Activated CD4-positive, alpha-beta memory T cell treated with anti-CD3 and anti-CD28 coated beads for 36 hours (primary cell): ENCODE measurements around the gene ENTR1. TPM values are rescaled to one million over a fixed set of nuclear protein-coding genes. Genes with fewer than 3 reads are reported as not detected.

Experiments used
- CTCF ChIA-PET: fragments of 350-600 bp; sonication (Branson Sonifier 250); formaldehyde crosslinking; loops from one replicate; lab custom pipeline; 2021; ENCODE audit warnings: antibody characterized with exemption, inconsistent platforms; lab: Charles Lee
- POLR2A ChIA-PET: fragments of 350-600 bp; sonication (Branson Sonifier 250); formaldehyde crosslinking; loops from one replicate; lab custom pipeline; 2021; ENCODE audit warnings: antibody characterized with exemption; lab: Charles Lee
- DNase-seq: peaks from one replicate; pipeline ENCODE4 v3.0.0-alpha.2; 2020
- H3K27ac Mint-ChIP-seq: one replicate; pipeline ENCODE4 v1.8.0; 2021; ENCODE audit warnings: mixed read lengths
- H3K27me3 Mint-ChIP-seq: one replicate; pipeline ENCODE4 v1.8.0; 2021; ENCODE audit warnings: mixed read lengths
- H3K36me3 Mint-ChIP-seq: one replicate; pipeline ENCODE4 v1.8.0; 2021; ENCODE audit warnings: mixed read lengths
- H3K4me1 Mint-ChIP-seq: one replicate; pipeline ENCODE4 v1.8.0; 2021; ENCODE audit warnings: low read depth, mixed read lengths
- H3K4me3 Mint-ChIP-seq: one replicate; pipeline ENCODE4 v1.8.0; 2021; ENCODE audit warnings: mild to moderate bottlenecking, mixed read lengths
- H3K9me3 Mint-ChIP-seq: one replicate; pipeline ENCODE4 v1.8.0; 2021; ENCODE audit warnings: mixed read lengths
- intact Hi-C: fragments of 100-400 bp; cut with micrococcal nuclease; formaldehyde crosslinking; loops from one replicate; pipeline ENCODE4 v1.15.1; 2023
- total RNA-seq, 2 experiments: library from RNA; stranded (reverse); gene quantifications; one replicate each; pipeline ENCODE4 v1.2.3, GENCODE V29; 2021

The ENTR1 gene
- total RNA-seq, 2 experiments from 2014 or later: 66.9 to 74.9 TPM

DNA sequence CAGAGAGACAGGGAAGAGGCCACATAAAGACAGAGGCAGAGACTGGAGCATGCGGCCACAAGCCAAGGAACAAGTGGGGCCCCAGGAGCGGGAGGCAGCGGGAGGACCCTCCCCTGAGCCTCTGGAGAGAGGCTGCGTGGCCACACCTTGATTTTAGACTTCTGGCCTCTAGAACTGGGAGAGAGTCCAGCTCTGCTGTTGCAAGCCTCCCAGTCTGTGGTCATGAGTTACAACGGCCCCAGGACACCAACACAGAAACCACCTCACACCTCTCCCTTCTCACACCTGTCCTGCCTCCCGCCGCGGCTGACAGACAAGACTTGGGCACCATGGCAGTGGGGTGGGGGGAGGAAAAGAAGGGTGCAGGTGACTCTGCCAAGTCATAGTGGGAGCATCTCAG lies 27.0 kb upstream of the ENTR1 start:
- ChIA-PET POLR2A (no interaction called here), CTCF (no interaction called here)
- no peaks in the 10 kb centered on the region for H3K9me3 Mint-ChIP-seq
- peaks cover 7% of the 10 kb centered on the region for H3K36me3 Mint-ChIP-seq
- H3K27ac Mint-ChIP-seq: peak overlapping the region; percentile 45
- peaks cover 23% of the 10 kb centered on the region for H3K4me1 Mint-ChIP-seq
- DNase-seq: no peak
- no peaks in the 10 kb centered on the region for H3K27me3 Mint-ChIP-seq
- intact Hi-C loops: loop anchor here (5.0 kb wide), 2 partner anchors 35 to 45 kb away; partner anchors contain the start of genes SEC16A and SNAPC4
- peak overlapping the region; percentile 88 for H3K4me3 Mint-ChIP-seq

DNA sequence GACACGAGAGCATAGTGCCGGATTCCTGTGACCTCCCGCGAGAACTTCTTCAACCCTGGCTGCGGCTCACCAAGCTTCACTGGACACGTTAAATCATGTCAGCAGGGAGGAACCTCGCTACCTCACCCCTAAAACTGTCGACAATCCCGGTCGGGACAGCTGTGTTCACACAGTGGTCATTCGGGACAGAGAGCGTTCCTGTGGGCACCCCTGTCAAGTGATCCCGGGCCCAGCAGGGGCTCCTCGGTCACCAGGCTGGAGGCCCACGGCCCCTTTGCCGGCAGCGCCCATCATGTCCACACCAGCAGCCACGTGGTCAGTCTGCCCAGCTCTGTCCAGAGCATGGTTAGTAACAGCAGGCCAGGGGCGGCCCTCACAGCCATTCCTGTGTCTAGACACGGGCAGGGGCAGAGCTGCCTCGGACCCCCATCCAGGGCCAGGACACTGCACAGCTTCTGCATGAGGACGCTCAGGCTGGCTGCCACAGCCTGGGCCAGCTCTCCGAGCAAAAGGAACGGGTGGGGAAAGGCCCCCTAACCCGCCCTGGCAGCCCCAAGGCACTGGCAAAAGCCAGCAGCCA lies 25.7 kb upstream of the ENTR1 start:
- H3K27me3 Mint-ChIP-seq: no peaks in the 10 kb centered on the region
- ChIA-PET POLR2A (interaction anchor here (0.6 kb wide), 1 partner anchor 61 kb away, joined by 3 read pairs; no protein-coding TSS in a partner anchor), CTCF (no interaction called here)
- DNase-seq: no peak
- no peak overlapping the region for H3K27ac Mint-ChIP-seq
- H3K9me3 Mint-ChIP-seq: no peaks in the 10 kb centered on the region
- intact Hi-C loops: loop anchor here (5.0 kb wide), 2 partner anchors 34 to 46 kb away; partner anchors contain the start of genes SEC16A and SNAPC4
- H3K36me3 Mint-ChIP-seq: peaks cover 3% of the 10 kb centered on the region
- H3K4me1 Mint-ChIP-seq: peaks cover 23% of the 10 kb centered on the region
- no peak overlapping the region for H3K4me3 Mint-ChIP-seq

DNA sequence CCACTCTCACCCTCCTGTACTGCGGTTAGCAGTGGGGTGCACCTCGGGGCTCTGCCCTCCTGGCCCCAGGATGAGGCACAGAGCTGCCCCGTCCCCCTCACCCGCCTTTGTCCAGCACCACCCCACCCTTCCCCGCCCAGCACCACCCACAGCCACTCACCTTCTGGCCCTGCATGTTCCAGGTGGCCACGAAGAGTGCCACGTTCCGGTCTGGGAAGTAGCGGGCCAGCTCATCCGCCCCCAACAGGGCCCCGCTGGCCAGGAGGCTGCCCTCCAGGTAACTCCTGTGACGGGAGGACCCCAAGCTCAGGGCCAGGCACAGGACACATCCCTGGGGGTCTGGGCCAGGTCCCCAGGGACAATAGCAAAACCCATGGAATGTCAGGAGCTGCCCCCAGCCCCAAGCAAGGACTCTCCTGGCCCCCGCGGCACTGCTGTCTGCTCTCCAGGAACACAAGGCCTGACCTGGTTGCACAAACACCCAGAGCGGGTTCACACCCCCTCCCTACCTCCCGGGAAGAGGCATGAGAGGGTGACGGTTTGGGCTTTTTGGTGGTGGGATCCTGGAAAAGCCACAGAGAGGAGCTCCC lies 24.3 kb upstream of the ENTR1 start:
- no peak for DNase-seq
- Mint-ChIP-seq H3K27ac (no peak overlapping the region), H3K4me3 (no peak overlapping the region), H3K4me1 (peaks cover 23% of the 10 kb centered on the region), H3K27me3 (no peaks in the 10 kb centered on the region), H3K36me3 (peaks cover 5% of the 10 kb centered on the region), H3K9me3 (no peaks in the 10 kb centered on the region)
- ChIA-PET POLR2A (no interaction called here), CTCF (interaction anchor here (0.6 kb wide), 1 partner anchor 11 kb away, joined by 3 read pairs; no protein-coding TSS in a partner anchor)
- intact Hi-C loops: loop anchor here (5.0 kb wide), 2 partner anchors 32 to 48 kb away; partner anchors contain the start of genes SEC16A and SNAPC4

DNA sequence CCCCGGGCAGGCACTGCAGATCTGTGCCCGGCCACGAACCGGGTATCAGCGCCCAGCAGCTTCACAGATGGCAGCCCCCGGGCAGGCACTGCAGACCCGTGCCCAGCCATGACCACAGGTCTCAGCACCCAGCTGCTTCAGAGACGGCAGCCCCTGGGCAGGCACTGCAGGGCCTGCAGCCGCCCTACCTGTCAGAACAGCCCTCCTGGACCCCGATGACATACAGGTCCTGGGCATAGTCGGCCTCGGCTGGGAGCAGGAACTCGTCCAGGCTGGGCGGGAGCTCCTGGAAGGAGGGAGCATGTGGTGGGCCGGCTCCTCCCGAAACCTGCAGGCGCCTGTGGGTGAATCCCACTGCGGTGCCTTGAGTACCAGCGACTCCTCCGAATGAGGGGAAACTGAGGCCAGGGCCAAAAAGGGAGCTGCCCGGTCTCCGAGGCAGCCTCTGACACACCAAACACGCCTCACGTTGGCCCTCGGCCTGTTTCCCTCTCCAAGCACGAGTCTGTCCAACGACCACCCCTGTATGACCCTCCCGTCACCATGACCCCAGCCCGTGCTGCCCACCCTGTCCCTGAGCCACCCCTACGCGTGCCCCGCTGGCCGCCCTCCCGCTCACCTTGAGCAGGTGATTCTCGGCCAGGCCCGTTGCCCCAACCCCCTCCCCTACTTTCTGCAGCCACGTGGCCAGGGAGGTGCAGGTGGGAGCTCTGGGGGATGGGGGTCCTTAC lies 23.6 kb upstream of the ENTR1 start:
- Mint-ChIP-seq H3K4me1 (peaks cover 23% of the 10 kb centered on the region), H3K27ac (no peak overlapping the region), H3K36me3 (peaks cover 8% of the 10 kb centered on the region), H3K4me3 (no peak overlapping the region), H3K27me3 (no peaks in the 10 kb centered on the region), H3K9me3 (no peaks in the 10 kb centered on the region)
- DNase-seq: no peak
- CTCF ChIA-PET: interaction anchor here (0.6 kb wide), 1 partner anchor 10 kb away, joined by 3 read pairs; no protein-coding TSS in a partner anchor
- POLR2A ChIA-PET: no interaction called here
- intact Hi-C loops: no loop called here

DNA sequence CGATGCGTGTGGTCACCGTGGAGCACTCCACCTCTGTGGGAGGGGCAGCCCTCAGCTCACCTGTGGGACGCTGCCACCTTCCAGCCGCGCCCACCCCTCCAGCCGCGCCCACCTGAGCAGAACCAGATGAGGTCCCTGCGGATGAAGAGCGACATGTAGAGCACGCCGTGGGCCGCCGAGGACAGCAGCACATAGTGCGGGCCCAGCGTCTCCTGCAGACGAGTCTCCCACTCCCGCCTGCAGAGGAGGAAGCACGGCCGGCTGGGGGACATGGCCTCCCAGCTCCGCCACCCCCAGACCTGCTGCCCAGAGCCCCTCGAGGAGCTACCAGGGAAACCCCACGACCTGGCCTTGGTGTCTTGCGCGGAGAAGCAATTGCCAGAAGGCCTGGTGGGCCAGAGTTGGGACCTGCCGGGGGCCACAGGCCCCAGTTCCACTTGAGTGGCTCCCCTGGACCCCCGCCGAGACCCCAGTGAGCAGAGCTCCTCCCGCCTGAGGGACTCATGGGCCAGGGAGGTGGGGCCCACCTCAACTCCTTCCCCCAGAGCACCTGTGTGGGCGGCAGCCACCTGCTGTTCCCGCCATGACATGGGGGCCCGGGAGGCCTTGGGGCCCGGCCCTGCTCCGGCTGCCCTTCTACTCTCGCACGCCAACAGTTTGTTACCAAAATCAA lies 22.8 kb upstream of the ENTR1 start:
- no peak overlapping the region for H3K4me3 Mint-ChIP-seq
- ChIA-PET CTCF (no interaction called here), POLR2A (interaction anchor here (1.0 kb wide), 1 partner anchor 29 kb away, joined by 3 read pairs; no protein-coding TSS in a partner anchor)
- no peaks in the 10 kb centered on the region for H3K9me3 Mint-ChIP-seq
- peaks cover 21% of the 10 kb centered on the region for H3K4me1 Mint-ChIP-seq
- H3K27ac Mint-ChIP-seq: no peak overlapping the region
- H3K36me3 Mint-ChIP-seq: peaks cover 10% of the 10 kb centered on the region
- no peak for DNase-seq
- intact Hi-C loops: no loop called here
- no peaks in the 10 kb centered on the region for H3K27me3 Mint-ChIP-seq

DNA sequence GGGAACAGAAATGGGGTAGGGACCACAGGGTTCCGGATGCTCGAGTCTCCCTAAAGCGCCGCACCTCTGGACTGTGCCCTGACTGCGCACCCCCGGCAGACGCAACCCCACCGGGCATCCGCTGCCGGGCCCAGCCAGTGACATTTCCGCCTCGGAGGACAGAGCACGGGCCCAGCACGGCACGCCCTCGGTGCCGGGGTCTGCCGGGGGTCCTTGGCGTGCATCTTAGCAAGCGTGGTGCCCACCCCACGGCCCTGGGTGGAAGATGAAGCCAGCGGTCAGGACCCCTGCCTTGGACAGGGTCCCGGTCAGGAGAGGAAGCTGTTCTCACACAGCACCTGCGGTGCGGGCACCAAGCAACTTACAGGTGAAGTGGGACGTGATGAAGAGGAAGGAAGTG lies 22.2 kb upstream of the ENTR1 start:
- POLR2A ChIA-PET: interaction anchor here (1.0 kb wide), 1 partner anchor 28 kb away, joined by 3 read pairs; no protein-coding TSS in a partner anchor
- no peaks in the 10 kb centered on the region for H3K9me3 Mint-ChIP-seq
- H3K27ac Mint-ChIP-seq: no peak overlapping the region
- peaks cover 16% of the 10 kb centered on the region for H3K4me1 Mint-ChIP-seq
- no peaks in the 10 kb centered on the region for H3K27me3 Mint-ChIP-seq
- intact Hi-C loops: no loop called here
- CTCF ChIA-PET: no interaction called here
- peaks cover 9% of the 10 kb centered on the region for H3K36me3 Mint-ChIP-seq
- no peak for DNase-seq
- no peak overlapping the region for H3K4me3 Mint-ChIP-seq

DNA sequence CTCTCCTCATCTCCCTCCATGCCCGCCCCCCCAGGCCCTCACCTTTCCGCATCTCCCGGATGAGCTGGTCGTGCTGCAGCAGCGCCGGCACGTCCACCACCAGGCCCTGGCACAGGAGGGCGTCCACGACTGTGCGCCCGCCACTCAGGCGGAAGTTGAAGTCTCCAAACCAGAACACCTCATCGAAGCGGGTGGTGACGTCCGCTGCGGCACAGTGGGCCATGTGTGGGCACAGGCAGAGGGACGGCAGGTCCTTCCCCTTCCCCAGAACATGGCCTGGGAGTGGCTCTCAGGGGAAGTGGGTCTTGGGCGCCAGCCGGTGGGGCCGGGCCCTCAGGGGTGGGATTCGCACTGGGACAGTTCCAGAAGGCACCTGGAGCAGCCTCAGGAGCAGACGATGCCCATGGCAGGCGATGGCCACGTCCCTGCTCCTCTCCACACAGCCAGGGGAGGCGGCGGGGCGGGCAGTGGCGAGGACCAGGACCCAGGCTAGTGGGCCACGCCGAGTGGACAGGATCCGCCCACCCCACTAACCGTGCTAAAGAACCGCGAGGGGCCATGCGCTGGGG lies 21.5 kb upstream of the ENTR1 start:
- DNase-seq: no peak
- Mint-ChIP-seq H3K36me3 (peaks cover 9% of the 10 kb centered on the region), H3K27me3 (no peaks in the 10 kb centered on the region), H3K9me3 (no peaks in the 10 kb centered on the region), H3K4me1 (peaks cover 9% of the 10 kb centered on the region), H3K27ac (no peak overlapping the region), H3K4me3 (no peak overlapping the region)
- POLR2A ChIA-PET: no interaction called here
- CTCF ChIA-PET: no interaction called here
- intact Hi-C loops: no loop called here

DNA sequence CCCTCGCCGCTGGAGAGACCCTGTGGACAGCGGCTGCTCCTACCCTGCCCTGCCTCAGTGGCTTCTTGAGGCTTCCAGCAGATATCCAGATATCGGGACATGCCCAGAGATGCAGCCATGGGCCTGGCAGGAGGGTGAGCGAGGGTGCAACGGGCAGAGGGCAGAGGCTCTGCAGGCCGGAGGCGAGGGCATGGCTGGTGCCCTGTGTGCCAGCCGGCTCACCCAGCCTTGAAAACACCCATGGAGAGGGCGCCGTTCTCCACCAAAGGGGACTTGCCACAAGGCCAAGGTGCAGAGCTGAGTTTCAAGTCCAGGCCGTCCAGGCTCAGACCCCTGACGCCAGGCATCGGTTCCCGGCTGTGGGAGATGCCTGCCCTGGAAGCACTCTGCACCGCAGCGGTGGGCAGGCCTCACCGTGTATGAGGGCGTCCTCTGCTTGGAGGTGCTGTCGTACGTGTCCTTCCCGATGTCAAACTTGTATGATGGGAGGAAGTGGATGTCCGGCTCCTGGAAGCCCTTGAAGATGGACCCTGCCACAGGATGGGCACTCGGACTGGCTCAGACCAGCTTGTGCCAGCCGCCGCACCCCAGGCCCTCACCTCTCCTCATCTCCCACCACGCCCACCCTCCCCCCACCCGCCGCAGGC lies 20.3 kb upstream of the ENTR1 start:
- ChIA-PET CTCF (no interaction called here), POLR2A (no interaction called here)
- H3K9me3 Mint-ChIP-seq: no peaks in the 10 kb centered on the region
- no peak overlapping the region for H3K27ac Mint-ChIP-seq
- peaks cover under 1% of the 10 kb centered on the region for H3K4me1 Mint-ChIP-seq
- intact Hi-C loops: no loop called here
- H3K36me3 Mint-ChIP-seq: peaks cover 10% of the 10 kb centered on the region
- H3K4me3 Mint-ChIP-seq: no peak overlapping the region
- no peak for DNase-seq
- H3K27me3 Mint-ChIP-seq: no peaks in the 10 kb centered on the region

DNA sequence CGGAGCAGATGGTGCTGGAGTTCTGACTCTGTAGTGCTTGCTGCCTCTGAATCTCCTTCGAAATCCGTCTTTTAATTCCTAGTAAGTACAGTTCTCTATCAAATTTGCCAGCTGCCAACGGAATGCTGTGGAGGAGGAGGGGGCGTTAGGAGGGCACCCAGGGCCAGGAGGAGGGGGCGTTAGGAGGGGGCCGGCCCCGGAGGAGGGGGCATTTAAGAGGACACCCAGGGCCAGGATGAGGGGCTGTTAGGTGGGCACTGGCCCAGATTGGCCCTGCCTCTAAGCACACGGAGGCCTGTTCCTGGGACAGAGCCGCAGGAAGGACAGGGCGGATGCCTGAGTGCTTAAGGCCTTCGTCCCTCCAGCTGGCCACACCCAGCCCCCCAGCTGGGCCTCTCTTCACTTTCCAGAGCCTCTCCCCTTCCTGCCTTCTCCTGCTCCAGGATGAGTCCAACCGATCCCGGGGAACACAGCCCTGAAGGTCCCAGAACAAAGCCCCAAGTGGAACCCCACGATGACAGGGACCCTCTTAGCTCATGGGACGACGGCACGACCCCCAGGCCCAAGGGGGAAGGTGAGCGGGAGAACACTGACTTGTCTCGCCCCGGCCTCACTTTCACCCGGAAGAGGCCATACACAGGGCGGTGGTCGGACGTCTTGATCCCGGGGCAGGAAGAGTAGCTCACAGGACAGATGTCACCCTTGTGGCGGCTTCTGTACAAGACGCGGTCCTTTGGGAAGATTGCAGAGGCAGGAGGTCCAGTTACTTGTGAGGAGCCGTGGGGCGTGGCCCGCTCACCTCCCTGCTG lies 19.5 kb upstream of the ENTR1 start:
- Mint-ChIP-seq H3K4me1 (peaks cover 5% of the 10 kb centered on the region), H3K9me3 (no peaks in the 10 kb centered on the region), H3K4me3 (no peak overlapping the region), H3K36me3 (peaks cover 15% of the 10 kb centered on the region), H3K27me3 (no peaks in the 10 kb centered on the region), H3K27ac (no peak overlapping the region)
- CTCF ChIA-PET: no interaction called here
- POLR2A ChIA-PET: no interaction called here
- intact Hi-C loops: no loop called here
- no peak for DNase-seq

DNA sequence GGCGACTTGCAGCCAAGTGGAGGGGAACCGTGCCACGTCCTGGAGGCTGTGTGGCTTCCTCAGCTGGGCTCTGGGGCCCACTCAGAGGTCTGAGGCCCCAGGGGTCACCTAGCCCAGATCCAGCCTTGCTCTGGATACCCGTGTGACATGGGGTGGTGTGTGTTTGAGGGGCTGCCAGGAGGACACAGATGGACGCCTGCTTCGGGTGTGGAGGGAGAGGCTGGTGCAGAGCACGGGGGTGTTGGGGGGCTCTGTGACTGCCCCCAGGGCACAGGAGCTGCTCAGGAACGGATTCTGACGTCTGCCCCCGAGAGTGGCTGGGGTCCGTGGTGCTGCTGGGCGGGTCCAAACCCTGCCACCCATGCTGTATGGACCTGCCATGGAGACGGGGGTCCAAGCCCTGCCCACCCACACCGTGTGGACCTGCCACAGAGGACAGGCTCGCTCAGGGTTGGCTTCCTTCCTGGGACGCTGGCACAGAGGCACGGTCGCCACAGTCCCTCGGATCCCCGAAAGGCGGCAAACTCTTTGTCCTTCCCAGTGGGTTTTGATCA lies 18.7 kb upstream of the ENTR1 start:
- H3K27ac Mint-ChIP-seq: no peak overlapping the region
- H3K36me3 Mint-ChIP-seq: peaks cover 15% of the 10 kb centered on the region
- ChIA-PET CTCF (no interaction called here), POLR2A (no interaction called here)
- DNase-seq: no peak
- no peaks in the 10 kb centered on the region for H3K9me3 Mint-ChIP-seq
- H3K4me1 Mint-ChIP-seq: peaks cover 5% of the 10 kb centered on the region
- no peak overlapping the region for H3K4me3 Mint-ChIP-seq
- intact Hi-C loops: no loop called here
- no peaks in the 10 kb centered on the region for H3K27me3 Mint-ChIP-seq
